HepG2 (cell line): ENCODE data around the gene VIT. TPM values are rescaled to one million over a fixed set of nuclear protein-coding genes. Genes with fewer than 3 reads are reported as not detected.

Experiments
- FOXP1 ChIP-seq, 2 experiments: fragments of 450-650 bp in 1 of 2; IDR thresholded peaks; 2 replicates each; pipeline ENCODE4 v1.6.1; 2017 to 2018; ENCODE audit warnings: antibody characterized with exemption in 1 of 2
- GATAD2A ChIP-seq: IDR thresholded peaks from 2 replicates; pipeline ENCODE4 v1.6.1; 2016
- SAP130 ChIP-seq: IDR thresholded peaks from 2 replicates; pipeline ENCODE4 v1.6.1; 2016; ENCODE audit warnings: low read depth
- TBL1XR1 ChIP-seq: fragments of 150-350 bp; IDR thresholded peaks from 2 replicates; pipeline ENCODE4 v1.6.1; 2014; ENCODE audit warnings: borderline replicate concordance, low read length; ENCODE audit not compliant: partially characterized antibody
- TGIF2 ChIP-seq: IDR thresholded peaks from 2 replicates; pipeline ENCODE4 v1.6.1; 2016; ENCODE audit warnings: control low read depth, missing compliant biosample characterization
- THAP11 ChIP-seq: IDR thresholded peaks from 2 replicates; pipeline ENCODE4 v1.6.1; 2016; ENCODE audit warnings: missing biosample characterization, missing genetic modification reagents
- ZNF749 ChIP-seq: sonication (generic); formaldehyde crosslinking; IDR thresholded peaks from 2 replicates; pipeline ENCODE4 v1.8.0; 2022; ENCODE audit warnings: mild to moderate bottlenecking, missing genetic modification reagents, moderate library complexity, borderline replicate concordance
- ZNF883 ChIP-seq: sonication (generic); formaldehyde crosslinking; IDR thresholded peaks from 2 replicates; pipeline ENCODE4 v1.5.1; 2020; ENCODE audit warnings: mild to moderate bottlenecking, missing genetic modification reagents; ENCODE audit errors: not compliant biosample characterization
- polyA plus RNA-seq, 8 experiments: library from polyadenylated mRNA; depleted of rRNA in 3 of 8; stranded (reverse) in 7 of 8; unstranded in 1 of 8; fragments of >200 nt; fragmentation: Illumina TruSeq in 4 of 8; extraction: Trizol in 4 of 8; gene quantifications; 2 replicates each; pipeline versions ENCODE4 v1.2.1 to v1.2.3, GENCODE V29; 2011 to 2016; ENCODE audit warnings: low read depth in 4 of 8, missing spikeins in 1 of 8, mixed read lengths in 1 of 8; ENCODE audit not compliant: insufficient read depth in 1 of 8
- total RNA-seq, 5 experiments: library from RNA; depleted of rRNA; stranded (reverse); fragments of >200 nt; fragmentation: Illumina TruSeq; extraction: Trizol; gene quantifications; 2 replicates each; pipeline ENCODE4 v1.2.3, GENCODE V29; 2016; ENCODE audit warnings: low read depth in 1 of 5
- TF ChIP-seq, protein P1 (sequence below): IDR thresholded peaks from 2 replicates; pipeline ENCODE4 v1.4.0; 2020; ENCODE audit warnings: mild to moderate bottlenecking, missing genetic modification reagents
- TF ChIP-seq, protein P2 (sequence below): sonication (generic); formaldehyde crosslinking; IDR thresholded peaks from 2 replicates; pipeline ENCODE4 v1.4.0; 2020; ENCODE audit warnings: missing genetic modification reagents
- TF ChIP-seq, protein P3 (sequence below): sonication (generic); formaldehyde crosslinking; IDR thresholded peaks from 2 replicates; pipeline ENCODE4 v1.4.0; 2020; ENCODE audit warnings: missing genetic modification reagents

The VIT gene
- total and polyA plus RNA-seq, 2 of the 13 experiments (the other 11 are each of a cell fraction or from before 2014, with no cell fraction given): not detected

DNA sequence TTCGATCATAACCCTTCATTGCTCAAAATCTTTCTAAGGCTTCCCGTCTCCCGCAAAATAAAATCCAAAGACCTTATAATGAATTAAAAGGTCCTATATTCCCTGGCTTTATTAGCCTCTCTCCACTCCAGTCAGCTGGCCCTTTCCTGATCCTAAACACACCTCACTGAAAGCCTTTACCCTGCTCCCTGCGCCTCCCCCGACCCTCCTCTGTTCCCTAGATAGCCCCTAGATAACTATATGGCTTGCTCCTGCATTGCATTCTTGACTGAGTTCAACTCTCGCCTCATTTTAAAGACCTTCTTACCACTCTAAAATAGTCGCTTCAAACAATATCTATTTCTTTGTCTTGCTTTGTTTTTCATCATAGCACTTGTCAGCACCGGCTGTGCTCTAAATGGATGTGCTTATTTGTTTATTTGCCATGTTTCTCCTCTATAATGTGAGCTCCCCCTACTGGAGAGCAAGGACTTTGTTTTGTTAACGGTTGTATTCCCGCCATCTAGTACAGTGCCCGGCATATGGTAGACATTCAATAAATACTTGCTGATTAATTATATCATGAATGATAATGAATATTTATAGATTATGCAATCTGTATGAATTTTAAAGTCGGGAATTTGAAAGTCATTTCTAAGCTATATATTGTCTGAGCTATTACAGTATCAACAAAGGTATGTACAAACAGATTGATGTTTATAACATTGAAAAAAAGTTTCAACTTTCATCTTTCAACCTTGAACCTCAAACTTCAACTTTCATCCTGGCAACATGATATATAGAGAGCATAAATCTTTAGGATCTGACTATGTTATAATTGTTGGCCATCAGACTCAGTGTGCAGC is 32.4 kb upstream of the VIT start (continued):
- TF ChIP-seq, protein P1, sequence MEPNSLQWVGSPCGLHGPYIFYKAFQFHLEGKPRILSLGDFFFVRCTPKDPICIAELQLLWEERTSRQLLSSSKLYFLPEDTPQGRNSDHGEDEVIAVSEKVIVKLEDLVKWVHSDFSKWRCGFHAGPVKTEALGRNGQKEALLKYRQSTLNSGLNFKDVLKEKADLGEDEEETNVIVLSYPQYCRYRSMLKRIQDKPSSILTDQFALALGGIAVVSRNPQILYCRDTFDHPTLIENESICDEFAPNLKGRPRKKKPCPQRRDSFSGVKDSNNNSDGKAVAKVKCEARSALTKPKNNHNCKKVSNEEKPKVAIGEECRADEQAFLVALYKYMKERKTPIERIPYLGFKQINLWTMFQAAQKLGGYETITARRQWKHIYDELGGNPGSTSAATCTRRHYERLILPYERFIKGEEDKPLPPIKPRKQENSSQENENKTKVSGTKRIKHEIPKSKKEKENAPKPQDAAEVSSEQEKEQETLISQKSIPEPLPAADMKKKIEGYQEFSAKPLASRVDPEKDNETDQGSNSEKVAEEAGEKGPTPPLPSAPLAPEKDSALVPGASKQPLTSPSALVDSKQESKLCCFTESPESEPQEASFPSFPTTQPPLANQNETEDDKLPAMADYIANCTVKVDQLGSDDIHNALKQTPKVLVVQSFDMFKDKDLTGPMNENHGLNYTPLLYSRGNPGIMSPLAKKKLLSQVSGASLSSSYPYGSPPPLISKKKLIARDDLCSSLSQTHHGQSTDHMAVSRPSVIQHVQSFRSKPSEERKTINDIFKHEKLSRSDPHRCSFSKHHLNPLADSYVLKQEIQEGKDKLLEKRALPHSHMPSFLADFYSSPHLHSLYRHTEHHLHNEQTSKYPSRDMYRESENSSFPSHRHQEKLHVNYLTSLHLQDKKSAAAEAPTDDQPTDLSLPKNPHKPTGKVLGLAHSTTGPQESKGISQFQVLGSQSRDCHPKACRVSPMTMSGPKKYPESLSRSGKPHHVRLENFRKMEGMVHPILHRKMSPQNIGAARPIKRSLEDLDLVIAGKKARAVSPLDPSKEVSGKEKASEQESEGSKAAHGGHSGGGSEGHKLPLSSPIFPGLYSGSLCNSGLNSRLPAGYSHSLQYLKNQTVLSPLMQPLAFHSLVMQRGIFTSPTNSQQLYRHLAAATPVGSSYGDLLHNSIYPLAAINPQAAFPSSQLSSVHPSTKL (CRISPR knock-in tag): peak; percentile 40; the same call in 1 of the 2 replicates
- TF ChIP-seq SAP130 (CRISPR knock-in tag) (peak; percentile 38; the same call in 1 of the 2 replicates), TBL1XR1 (no peak), ZNF749 (CRISPR knock-in tag) (no peak), GATAD2A (0 out of 2 replicates have a peak, but pooled peaks have one; percentile 37), TGIF2 (CRISPR knock-in tag) (0 out of 2 replicates have a peak, but pooled peaks have one; percentile 30), FOXP1 (IDR thresholded peaks at IDR 0.05) (no peak), FOXP1 (CRISPR knock-in tag; IDR thresholded peaks at IDR 0.05) (peak; percentile 66; the same call in 1 of the 2 replicates), ZNF883 (no peak), THAP11 (CRISPR knock-in tag) (0 out of 2 replicates have a peak, but pooled peaks have one; percentile 3)
- TF ChIP-seq, protein P2, sequence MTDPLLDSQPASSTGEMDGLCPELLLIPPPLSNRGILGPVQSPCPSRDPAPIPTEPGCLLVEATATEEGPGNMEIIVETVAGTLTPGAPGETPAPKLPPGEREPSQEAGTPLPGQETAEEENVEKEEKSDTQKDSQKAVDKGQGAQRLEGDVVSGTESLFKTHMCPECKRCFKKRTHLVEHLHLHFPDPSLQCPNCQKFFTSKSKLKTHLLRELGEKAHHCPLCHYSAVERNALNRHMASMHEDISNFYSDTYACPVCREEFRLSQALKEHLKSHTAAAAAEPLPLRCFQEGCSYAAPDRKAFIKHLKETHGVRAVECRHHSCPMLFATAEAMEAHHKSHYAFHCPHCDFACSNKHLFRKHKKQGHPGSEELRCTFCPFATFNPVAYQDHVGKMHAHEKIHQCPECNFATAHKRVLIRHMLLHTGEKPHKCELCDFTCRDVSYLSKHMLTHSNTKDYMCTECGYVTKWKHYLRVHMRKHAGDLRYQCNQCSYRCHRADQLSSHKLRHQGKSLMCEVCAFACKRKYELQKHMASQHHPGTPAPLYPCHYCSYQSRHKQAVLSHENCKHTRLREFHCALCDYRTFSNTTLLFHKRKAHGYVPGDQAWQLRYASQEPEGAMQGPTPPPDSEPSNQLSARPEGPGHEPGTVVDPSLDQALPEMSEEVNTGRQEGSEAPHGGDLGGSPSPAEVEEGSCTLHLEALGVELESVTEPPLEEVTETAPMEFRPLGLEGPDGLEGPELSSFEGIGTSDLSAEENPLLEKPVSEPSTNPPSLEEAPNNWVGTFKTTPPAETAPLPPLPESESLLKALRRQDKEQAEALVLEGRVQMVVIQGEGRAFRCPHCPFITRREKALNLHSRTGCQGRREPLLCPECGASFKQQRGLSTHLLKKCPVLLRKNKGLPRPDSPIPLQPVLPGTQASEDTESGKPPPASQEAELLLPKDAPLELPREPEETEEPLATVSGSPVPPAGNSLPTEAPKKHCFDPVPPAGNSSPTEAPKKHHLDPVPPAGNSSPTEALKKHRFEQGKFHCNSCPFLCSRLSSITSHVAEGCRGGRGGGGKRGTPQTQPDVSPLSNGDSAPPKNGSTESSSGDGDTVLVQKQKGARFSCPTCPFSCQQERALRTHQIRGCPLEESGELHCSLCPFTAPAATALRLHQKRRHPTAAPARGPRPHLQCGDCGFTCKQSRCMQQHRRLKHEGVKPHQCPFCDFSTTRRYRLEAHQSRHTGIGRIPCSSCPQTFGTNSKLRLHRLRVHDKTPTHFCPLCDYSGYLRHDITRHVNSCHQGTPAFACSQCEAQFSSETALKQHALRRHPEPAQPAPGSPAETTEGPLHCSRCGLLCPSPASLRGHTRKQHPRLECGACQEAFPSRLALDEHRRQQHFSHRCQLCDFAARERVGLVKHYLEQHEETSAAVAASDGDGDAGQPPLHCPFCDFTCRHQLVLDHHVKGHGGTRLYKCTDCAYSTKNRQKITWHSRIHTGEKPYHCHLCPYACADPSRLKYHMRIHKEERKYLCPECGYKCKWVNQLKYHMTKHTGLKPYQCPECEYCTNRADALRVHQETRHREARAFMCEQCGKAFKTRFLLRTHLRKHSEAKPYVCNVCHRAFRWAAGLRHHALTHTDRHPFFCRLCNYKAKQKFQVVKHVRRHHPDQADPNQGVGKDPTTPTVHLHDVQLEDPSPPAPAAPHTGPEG (CRISPR knock-in tag): no peak
- TF ChIP-seq, protein P3, sequence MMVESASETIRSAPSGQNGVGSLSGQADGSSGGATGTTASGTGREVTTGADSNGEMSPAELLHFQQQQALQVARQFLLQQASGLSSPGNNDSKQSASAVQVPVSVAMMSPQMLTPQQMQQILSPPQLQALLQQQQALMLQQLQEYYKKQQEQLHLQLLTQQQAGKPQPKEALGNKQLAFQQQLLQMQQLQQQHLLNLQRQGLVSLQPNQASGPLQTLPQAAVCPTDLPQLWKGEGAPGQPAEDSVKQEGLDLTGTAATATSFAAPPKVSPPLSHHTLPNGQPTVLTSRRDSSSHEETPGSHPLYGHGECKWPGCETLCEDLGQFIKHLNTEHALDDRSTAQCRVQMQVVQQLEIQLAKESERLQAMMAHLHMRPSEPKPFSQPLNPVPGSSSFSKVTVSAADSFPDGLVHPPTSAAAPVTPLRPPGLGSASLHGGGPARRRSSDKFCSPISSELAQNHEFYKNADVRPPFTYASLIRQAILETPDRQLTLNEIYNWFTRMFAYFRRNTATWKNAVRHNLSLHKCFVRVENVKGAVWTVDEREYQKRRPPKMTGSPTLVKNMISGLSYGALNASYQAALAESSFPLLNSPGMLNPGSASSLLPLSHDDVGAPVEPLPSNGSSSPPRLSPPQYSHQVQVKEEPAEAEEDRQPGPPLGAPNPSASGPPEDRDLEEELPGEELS (CRISPR knock-in tag): peak; percentile 55
